K562 (cell line): ENCODE results near the gene MRGPRD. TPM values are rescaled to one million over a fixed set of nuclear protein-coding genes. Genes with fewer than 3 reads are reported as not detected.

Experiments
- ATAC-seq: fragments of 200-7000 bp; cut with Tn5 transposase; 3 replicates; pipeline ENCODE4 v1.9.1; 2020; ENCODE audit warnings: moderate library complexity
- BruUV-seq: library from RNA; stranded (reverse); fragments of 400-500 nt; replicated peaks from 2 replicates; lab custom pipeline; 2021; lab: Mats Ljungman, UMichigan
- CTCF ChIA-PET: fragments of 300-600 bp; formaldehyde crosslinking; extraction: SDS; loops from one replicate; lab custom pipeline; 2021; ENCODE audit warnings: low intra/inter-chr PET ratio; lab: Yijun Ruan, JAX
- POLR2A ChIA-PET: fragments of 300-600, 350-650 bp; sonication (Branson Sonifier 250); formaldehyde crosslinking; extraction: SDS; loops from one replicate; lab custom pipeline; 2021; ENCODE audit warnings: antibody characterized with exemption, inconsistent platforms; lab: Yijun Ruan, JAX
- DNase-seq, 4 experiments: peaks; one replicate each; pipeline versions ENCODE4 v3.0.0 to v3.0.0-alpha.2; 2011 to 2018; ENCODE audit warnings: low spot score in 3 of 4, mixed read lengths in 3 of 4; ENCODE audit errors: extremely low read depth in 1 of 4
- FAIRE-seq: peaks from 2 replicates; lab custom pipeline; 2011; peaks lifted over from hg19 to GRCh38; lab: Jason Lieb, UNC
- H2AFZ ChIP-seq: 2 replicates; pipeline ENCODE4 v1.6.0; 2011; ENCODE audit warnings: low read depth, low read length, control low read depth, inconsistent platforms
- H3K27ac ChIP-seq: fragments of 200-600 bp; 3 replicates; pipeline ENCODE4 v1.8.0; 2011; ENCODE audit warnings: low read depth, mild to moderate bottlenecking, control low read depth, inconsistent platforms, low read length, moderate library complexity, mixed read lengths; ENCODE audit errors: extremely low read depth
- H3K27me3 ChIP-seq, 2 experiments: fragments of 300-600 bp in 1 of 2; 2 replicates in 1 of 2; 3 replicates in 1 of 2; pipeline versions ENCODE4 v1.6.0 to v1.8.0; 2011; ENCODE audit warnings: inconsistent platforms in 2 of 2, low read length in 2 of 2, mild to moderate bottlenecking in 1 of 2, mixed read lengths in 1 of 2, moderate library complexity in 1 of 2; ENCODE audit not compliant: control insufficient read depth in 2 of 2, insufficient read depth in 2 of 2
- H3K36me3 ChIP-seq: fragments of 300-600 bp; 3 replicates; pipeline ENCODE4 v1.8.0; 2011; ENCODE audit warnings: mild to moderate bottlenecking, low read length, inconsistent platforms; ENCODE audit not compliant: control insufficient read depth, insufficient read depth
- H3K4me1 ChIP-seq, 2 experiments: fragments of 200-600 bp in 1 of 2; replicated peaks in 1 of 2; 2 replicates in 1 of 2; 3 replicates in 1 of 2; pipeline versions ENCODE4 v1.5.1 to v1.8.0; 2011; ENCODE audit warnings: inconsistent platforms in 2 of 2, low read length in 2 of 2, mild to moderate bottlenecking in 1 of 2, mixed read lengths in 1 of 2, moderate library complexity in 1 of 2; ENCODE audit not compliant: control insufficient read depth in 2 of 2, insufficient read depth in 2 of 2
- H3K4me2 ChIP-seq: 2 replicates; pipeline ENCODE4 v1.6.1; 2011; ENCODE audit warnings: low read length, control low read depth, inconsistent platforms, mixed read lengths; ENCODE audit not compliant: insufficient read depth
- H3K4me3 ChIP-seq: fragments of 200-600 bp; sonication (generic), shearing (Covaris generic); 2 replicates; pipeline ENCODE4 v1.5.1; 2016; ENCODE audit warnings: control low read depth, inconsistent platforms
- H3K79me2 ChIP-seq: fragments of 200-600 bp; 3 replicates; pipeline ENCODE4 v1.8.0; 2011; ENCODE audit warnings: low read length, inconsistent platforms; ENCODE audit not compliant: control insufficient read depth, insufficient read depth
- H3K9ac ChIP-seq, 2 experiments: 2 replicates each; pipeline versions ENCODE4 v1.6.0 to v1.6.1; 2011; ENCODE audit warnings: low read depth in 2 of 2, low read length in 2 of 2, control low read depth in 1 of 2, inconsistent platforms in 1 of 2, mild to moderate bottlenecking in 1 of 2, mixed read lengths in 1 of 2; ENCODE audit not compliant: insufficient read depth in 1 of 2
- H3K9me1 ChIP-seq: one replicate; pipeline ENCODE4 v1.6.0; 2011; ENCODE audit warnings: inconsistent platforms, mild to moderate bottlenecking, low read length, moderate library complexity; ENCODE audit not compliant: control insufficient read depth, insufficient read depth
- H3K9me3 ChIP-seq: replicated peaks from 2 replicates; pipeline ENCODE4 v1.5.1; 2011; ENCODE audit warnings: low read depth, low read length, inconsistent platforms; ENCODE audit not compliant: control insufficient read depth, insufficient read depth
- H4K20me1 ChIP-seq: replicated peaks from 2 replicates; pipeline ENCODE4 v1.6.1; 2011; ENCODE audit warnings: low read length, inconsistent platforms, mixed read lengths; ENCODE audit not compliant: control insufficient read depth, insufficient read depth
- FUS ChIP-seq: fragments of 200-400 bp; formaldehyde crosslinking; optimal IDR thresholded peaks from 2 replicates; pipeline ENCODE3; 2017; ENCODE audit warnings: low read depth, low read length
- HLTF ChIP-seq: fragments of 450-650 bp; IDR thresholded peaks from 2 replicates; pipeline ENCODE4 v1.6.1; 2016
- JUN ChIP-seq, 2 experiments: sonication (generic) in 1 of 2; formaldehyde crosslinking in 1 of 2; IDR thresholded peaks; 2 replicates each; pipeline versions ENCODE4 v1.6.1 to v1.8.0; 2012 to 2022; ENCODE audit warnings: borderline replicate concordance in 2 of 2, mild to moderate bottlenecking in 2 of 2, improper control_type of control experiment in 1 of 2, low read depth in 1 of 2, low read length in 1 of 2, missing genetic modification reagents in 1 of 2
- LARP7 ChIP-seq: fragments of 450-650 bp; IDR thresholded peaks from 2 replicates; pipeline ENCODE4 v1.6.1; 2016
- MAFF ChIP-seq: IDR thresholded peaks from 2 replicates; pipeline ENCODE4 v1.6.1; 2012; ENCODE audit warnings: low read length, improper control_type of control experiment
- POLR3G ChIP-seq: IDR thresholded peaks from 2 replicates; pipeline ENCODE4 v1.6.1; 2011; ENCODE audit not compliant: insufficient read length, insufficient replicate concordance; ENCODE audit errors: extremely low read depth
- ZC3H11A ChIP-seq: IDR thresholded peaks from 2 replicates; pipeline ENCODE4 v1.6.1; 2012; ENCODE audit warnings: low read depth, low read length, improper control_type of control experiment
- ZFP1 ChIP-seq: fragments of 450-650 bp; formaldehyde crosslinking; IDR thresholded peaks from 2 replicates; pipeline ENCODE4 v1.4.0; 2020; ENCODE audit warnings: mild to moderate bottlenecking, mixed read lengths
- ZNF197 ChIP-seq: fragments of 200-800 bp; sonication (Bioruptor generic); IDR thresholded peaks from 2 replicates; pipeline ENCODE4 v1.6.1; 2016; ENCODE audit warnings: low read depth, missing genetic modification characterization, missing compliant biosample characterization
- ZNF507 ChIP-seq: conservative IDR thresholded peaks from 2 replicates; pipeline ENCODE4 v1.6.1; 2017; ENCODE audit warnings: missing genetic modification characterization, missing compliant biosample characterization
- ZNF551 ChIP-seq: fragments of 250-450 bp; sonication (Bioruptor Pico); IDR thresholded peaks from 2 replicates; pipeline ENCODE4 v1.5.0; 2021; ENCODE audit warnings: mild to moderate bottlenecking, moderate library complexity
- WGBS: fragments of 100-300 bp; shearing (Covaris generic); methylation state at CpG from one replicate; pipeline ENCODE4 v1.1.6; 2016; ENCODE audit warnings: low coverage, mixed read lengths; ENCODE audit not compliant: insufficient coverage; ENCODE audit errors: missing lambda C conversion rate; 5-methylcytosine and 5-hydroxymethylcytosine counted together
- in situ Hi-C: fragments of 300-500 bp; cut with MboI; formaldehyde crosslinking; loops from 4 replicates; pipeline ENCODE4 v1.15.0; 2018; ENCODE audit warnings: inconsistent platforms, mixed read lengths
- intact Hi-C: fragments of 100-400 bp; cut with micrococcal nuclease; formaldehyde crosslinking; loops from 2 replicates; pipeline ENCODE4 v1.14.2; 2022
- polyA plus RNA-seq, 8 experiments: library from polyadenylated mRNA; depleted of rRNA in 4 of 8; stranded (reverse) in 5 of 8; unstranded in 3 of 8; fragments of >200 nt; fragmentation: Nextera tagmentation in 2 of 8; fragmentation: Illumina TruSeq in 1 of 8; extraction: Ambion mirVana in 2 of 8; extraction: Trizol in 1 of 8; gene quantifications; 2 replicates each; pipeline versions ENCODE4 v1.2.1 to v1.2.3, GENCODE V29; 2011 to 2014; ENCODE audit warnings: inconsistent platforms in 1 of 8, missing spikeins in 1 of 8
- total RNA-seq, 7 experiments: library from RNA; depleted of rRNA in 6 of 7; stranded (reverse); fragments of >200 nt in 6 of 7; fragmentation: Illumina TruSeq in 2 of 7; extraction: Trizol in 2 of 7; gene quantifications; 2 replicates each; pipeline versions ENCODE4 v1.2.1 to v1.2.3, GENCODE V29; 2011 to 2021; ENCODE audit warnings: low replicate concordance in 1 of 7
- TF ChIP-seq, protein P1 (sequence below): fragments of 450-650 bp; IDR thresholded peaks from 2 replicates; pipeline ENCODE4 v1.7.0; 2016; ENCODE audit warnings: borderline replicate concordance
- TF ChIP-seq, protein P2 (sequence below): fragments of 450-650 bp; IDR thresholded peaks from 2 replicates; pipeline ENCODE4 v1.6.1; 2016; ENCODE audit warnings: missing biosample characterization, missing genetic modification characterization
- TF ChIP-seq, protein P3 (sequence below): fragments of 250-450 bp; sonication (Bioruptor Pico); IDR thresholded peaks from 2 replicates; pipeline ENCODE4 v1.8.0; 2021; ENCODE audit warnings: borderline replicate concordance, mild to moderate bottlenecking, moderate library complexity; ENCODE audit not compliant: poor library complexity, severe bottlenecking
- TF ChIP-seq, protein P4 (sequence below): fragments of 250-450 bp; sonication (Bioruptor Pico); IDR thresholded peaks from 2 replicates; pipeline ENCODE4 v1.4.0; 2020

Gene MRGPRD
- total and polyA plus RNA-seq, 9 of the 15 experiments (the other 6 are each of a cell fraction or from before 2014, with no cell fraction given), result not detected

DNA sequence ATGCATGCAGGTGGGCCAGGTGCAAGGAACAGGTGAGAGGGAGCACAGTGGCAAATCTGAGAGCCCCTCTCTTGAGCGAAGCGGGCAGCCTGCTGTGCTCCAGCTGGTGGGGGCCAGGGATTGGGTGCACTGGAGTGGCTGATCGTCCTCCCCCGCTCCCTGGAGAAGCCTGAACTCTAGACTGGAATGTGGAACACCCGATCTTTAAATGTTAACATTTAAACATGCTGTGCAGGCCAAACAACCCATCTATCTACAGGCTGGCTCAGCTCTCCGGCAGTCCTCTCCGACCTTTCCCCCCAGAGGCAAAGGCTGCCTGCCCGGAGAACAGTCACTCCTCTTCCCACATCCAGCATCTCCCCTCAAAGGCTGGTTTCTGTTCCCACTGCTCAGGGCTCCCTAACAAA is 27.2 kb upstream of the MRGPRD start:
- Histone ChIP-seq H3K27me3 (peaks cover 59 to 96% of the 10 kb centered on the region in 2 experiments), H3K4me3 (no peak overlapping the region), H3K9me3 (no peaks in the 10 kb centered on the region), H2AFZ (no peak overlapping the region), H3K9me1 (peaks cover 3% of the 10 kb centered on the region), H3K79me2 (no peaks in the 10 kb centered on the region), H3K4me2 (no peak overlapping the region), H3K27ac (no peak overlapping the region), H4K20me1 (peaks cover 23% of the 10 kb centered on the region), H3K4me1 (peaks cover 0 to 49% of the 10 kb centered on the region in 2 experiments; a peak in 3 of 5 replicates), H3K36me3 (no peaks in the 10 kb centered on the region), H3K9ac (no peak overlapping the region)
- ChIA-PET CTCF (no interaction called here), POLR2A (no interaction called here)
- ATAC-seq (no peak), DNase-seq (no peak), FAIRE-seq (no peak)
- no TSS peak for BruUV-seq
- WGBS, result 13% methylated on average over 8 of the region's 8 CpGs
- intact Hi-C loops, result no loop called here
- in situ Hi-C loops, result no loop called here
- TF ChIP-seq MAFF (no peak), JUN (IDR thresholded peaks at IDR 0.05; ENCODE audit: borderline replicate concordance, low read depth, low read length) (no peak), JUN (CRISPR knock-in tag; IDR thresholded peaks at IDR 0.05; ENCODE audit: borderline replicate concordance) (no peak), POLR3G (no peak), FUS (no peak), ZC3H11A (no peak), HLTF (no peak), ZFP1 (no peak), ZNF197 (CRISPR knock-in tag) (no peak), LARP7 (no peak), ZNF551 (CRISPR knock-in tag) (no peak), ZNF507 (tag) (no peak)
- TF ChIP-seq, protein P1, sequence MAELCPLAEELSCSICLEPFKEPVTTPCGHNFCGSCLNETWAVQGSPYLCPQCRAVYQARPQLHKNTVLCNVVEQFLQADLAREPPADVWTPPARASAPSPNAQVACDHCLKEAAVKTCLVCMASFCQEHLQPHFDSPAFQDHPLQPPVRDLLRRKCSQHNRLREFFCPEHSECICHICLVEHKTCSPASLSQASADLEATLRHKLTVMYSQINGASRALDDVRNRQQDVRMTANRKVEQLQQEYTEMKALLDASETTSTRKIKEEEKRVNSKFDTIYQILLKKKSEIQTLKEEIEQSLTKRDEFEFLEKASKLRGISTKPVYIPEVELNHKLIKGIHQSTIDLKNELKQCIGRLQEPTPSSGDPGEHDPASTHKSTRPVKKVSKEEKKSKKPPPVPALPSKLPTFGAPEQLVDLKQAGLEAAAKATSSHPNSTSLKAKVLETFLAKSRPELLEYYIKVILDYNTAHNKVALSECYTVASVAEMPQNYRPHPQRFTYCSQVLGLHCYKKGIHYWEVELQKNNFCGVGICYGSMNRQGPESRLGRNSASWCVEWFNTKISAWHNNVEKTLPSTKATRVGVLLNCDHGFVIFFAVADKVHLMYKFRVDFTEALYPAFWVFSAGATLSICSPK, result no peak
- TF ChIP-seq, protein P2, sequence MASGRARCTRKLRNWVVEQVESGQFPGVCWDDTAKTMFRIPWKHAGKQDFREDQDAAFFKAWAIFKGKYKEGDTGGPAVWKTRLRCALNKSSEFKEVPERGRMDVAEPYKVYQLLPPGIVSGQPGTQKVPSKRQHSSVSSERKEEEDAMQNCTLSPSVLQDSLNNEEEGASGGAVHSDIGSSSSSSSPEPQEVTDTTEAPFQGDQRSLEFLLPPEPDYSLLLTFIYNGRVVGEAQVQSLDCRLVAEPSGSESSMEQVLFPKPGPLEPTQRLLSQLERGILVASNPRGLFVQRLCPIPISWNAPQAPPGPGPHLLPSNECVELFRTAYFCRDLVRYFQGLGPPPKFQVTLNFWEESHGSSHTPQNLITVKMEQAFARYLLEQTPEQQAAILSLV (tag), result no peak
- TF ChIP-seq, protein P3, sequence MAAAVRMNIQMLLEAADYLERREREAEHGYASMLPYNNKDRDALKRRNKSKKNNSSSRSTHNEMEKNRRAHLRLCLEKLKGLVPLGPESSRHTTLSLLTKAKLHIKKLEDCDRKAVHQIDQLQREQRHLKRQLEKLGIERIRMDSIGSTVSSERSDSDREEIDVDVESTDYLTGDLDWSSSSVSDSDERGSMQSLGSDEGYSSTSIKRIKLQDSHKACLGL (CRISPR knock-in tag), result no peak
- TF ChIP-seq, protein P4, sequence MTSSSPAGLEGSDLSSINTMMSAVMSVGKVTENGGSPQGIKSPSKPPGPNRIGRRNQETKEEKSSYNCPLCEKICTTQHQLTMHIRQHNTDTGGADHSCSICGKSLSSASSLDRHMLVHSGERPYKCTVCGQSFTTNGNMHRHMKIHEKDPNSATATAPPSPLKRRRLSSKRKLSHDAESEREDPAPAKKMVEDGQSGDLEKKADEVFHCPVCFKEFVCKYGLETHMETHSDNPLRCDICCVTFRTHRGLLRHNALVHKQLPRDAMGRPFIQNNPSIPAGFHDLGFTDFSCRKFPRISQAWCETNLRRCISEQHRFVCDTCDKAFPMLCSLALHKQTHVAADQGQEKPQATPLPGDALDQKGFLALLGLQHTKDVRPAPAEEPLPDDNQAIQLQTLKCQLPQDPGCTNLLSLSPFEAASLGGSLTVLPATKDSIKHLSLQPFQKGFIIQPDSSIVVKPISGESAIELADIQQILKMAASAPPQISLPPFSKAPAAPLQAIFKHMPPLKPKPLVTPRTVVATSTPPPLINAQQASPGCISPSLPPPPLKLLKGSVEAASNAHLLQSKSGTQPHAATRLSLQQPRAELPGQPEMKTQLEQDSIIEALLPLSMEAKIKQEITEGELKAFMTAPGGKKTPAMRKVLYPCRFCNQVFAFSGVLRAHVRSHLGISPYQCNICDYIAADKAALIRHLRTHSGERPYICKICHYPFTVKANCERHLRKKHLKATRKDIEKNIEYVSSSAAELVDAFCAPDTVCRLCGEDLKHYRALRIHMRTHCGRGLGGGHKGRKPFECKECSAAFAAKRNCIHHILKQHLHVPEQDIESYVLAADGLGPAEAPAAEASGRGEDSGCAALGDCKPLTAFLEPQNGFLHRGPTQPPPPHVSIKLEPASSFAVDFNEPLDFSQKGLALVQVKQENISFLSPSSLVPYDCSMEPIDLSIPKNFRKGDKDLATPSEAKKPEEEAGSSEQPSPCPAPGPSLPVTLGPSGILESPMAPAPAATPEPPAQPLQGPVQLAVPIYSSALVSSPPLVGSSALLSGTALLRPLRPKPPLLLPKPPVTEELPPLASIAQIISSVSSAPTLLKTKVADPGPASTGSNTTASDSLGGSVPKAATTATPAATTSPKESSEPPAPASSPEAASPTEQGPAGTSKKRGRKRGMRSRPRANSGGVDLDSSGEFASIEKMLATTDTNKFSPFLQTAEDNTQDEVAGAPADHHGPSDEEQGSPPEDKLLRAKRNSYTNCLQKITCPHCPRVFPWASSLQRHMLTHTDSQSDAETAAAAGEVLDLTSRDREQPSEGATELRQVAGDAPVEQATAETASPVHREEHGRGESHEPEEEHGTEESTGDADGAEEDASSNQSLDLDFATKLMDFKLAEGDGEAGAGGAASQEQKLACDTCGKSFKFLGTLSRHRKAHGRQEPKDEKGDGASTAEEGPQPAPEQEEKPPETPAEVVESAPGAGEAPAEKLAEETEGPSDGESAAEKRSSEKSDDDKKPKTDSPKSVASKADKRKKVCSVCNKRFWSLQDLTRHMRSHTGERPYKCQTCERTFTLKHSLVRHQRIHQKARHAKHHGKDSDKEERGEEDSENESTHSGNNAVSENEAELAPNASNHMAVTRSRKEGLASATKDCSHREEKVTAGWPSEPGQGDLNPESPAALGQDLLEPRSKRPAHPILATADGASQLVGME (CRISPR knock-in tag), result no peak
